GM21576 (cell line): ENCODE measurements around the gene GP1BB.
"Not testable (repeated sequence)": the region's sequence is repeated elsewhere in the genome, so short reads cannot be mapped to it uniquely, and the experiment has no call there.

Experiments
- ATAC-seq: cut with Tn5 transposase; IDR thresholded peaks from one replicate; pipeline ENCODE4 v1.9.1; 2021; ENCODE audit warnings: mild to moderate bottlenecking, moderate library complexity; ENCODE audit not compliant: unreplicated experiment

GP1BB gene

DNA sequence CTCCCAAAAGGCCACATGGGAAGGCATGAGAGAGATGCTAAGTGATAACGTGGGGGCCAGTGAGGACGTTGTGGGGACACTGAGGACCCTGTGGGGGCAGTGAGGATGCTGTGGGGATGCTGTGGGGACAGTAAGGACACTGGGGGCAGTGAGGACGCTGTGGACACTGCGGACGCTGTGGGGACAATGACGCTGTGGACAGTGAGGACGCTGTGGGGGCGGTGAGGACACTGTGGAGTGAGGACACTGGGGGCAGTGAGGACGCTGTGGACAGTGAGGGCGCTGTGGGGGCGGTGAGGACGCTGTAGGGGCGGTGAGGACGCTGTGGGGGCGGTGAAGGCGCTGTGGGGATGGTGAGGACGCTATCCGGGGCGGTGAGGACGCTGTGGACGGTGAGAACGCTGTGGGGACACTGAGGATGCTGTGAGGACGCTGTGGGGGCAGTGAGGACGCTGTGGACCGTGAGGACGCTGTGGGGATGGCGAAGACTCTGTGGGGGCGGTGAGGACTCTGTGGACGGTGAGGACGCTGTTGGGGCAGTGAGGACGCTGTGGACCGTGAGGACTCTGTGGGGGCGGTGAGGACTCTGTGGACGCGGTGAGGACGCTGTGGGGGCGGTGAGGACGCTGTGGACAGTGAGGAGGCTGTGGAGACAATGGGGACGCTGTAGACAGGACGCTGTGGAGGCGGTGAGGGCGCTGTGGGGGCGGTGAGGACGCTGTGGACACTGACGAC lies 1.8 kb downstream of the GP1BB start:
- no peak for ATAC-seq

DNA sequence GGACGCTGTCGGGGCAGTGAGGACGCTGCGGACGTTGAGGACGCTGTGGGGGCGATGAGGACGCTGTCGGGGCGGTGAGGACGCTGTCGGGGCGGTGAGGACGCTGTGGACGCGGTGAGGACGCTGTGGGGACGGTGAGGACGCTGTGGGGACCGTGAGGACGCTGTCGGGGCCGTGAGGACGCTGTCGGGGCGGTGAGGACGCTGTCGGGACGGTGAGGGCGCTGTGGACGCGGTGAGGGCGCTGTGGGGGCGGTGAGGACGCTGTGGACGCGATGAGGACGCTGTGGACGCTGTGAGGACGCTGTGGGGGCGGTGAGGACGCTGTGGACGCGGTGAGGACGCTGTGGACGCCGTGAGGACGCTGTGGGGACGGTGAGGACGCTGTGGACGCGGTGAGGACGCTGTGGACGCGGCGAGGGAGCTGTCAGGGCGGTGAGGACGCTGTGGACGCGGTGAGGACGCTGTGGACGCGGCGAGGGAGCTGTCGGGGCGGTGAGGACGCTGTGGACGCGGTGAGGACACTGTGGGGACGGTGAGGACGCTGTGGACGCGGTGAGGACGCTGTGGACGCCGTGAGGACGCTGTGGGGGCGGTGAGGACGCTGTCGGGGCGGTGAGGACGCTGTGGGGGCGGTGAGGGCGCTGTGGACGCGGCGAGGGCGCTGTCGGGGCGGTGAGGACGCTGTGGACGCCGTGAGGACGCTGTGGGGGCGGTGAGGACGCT lies 2.9 kb downstream of the GP1BB start:
- not testable (repeated sequence) for ATAC-seq

DNA sequence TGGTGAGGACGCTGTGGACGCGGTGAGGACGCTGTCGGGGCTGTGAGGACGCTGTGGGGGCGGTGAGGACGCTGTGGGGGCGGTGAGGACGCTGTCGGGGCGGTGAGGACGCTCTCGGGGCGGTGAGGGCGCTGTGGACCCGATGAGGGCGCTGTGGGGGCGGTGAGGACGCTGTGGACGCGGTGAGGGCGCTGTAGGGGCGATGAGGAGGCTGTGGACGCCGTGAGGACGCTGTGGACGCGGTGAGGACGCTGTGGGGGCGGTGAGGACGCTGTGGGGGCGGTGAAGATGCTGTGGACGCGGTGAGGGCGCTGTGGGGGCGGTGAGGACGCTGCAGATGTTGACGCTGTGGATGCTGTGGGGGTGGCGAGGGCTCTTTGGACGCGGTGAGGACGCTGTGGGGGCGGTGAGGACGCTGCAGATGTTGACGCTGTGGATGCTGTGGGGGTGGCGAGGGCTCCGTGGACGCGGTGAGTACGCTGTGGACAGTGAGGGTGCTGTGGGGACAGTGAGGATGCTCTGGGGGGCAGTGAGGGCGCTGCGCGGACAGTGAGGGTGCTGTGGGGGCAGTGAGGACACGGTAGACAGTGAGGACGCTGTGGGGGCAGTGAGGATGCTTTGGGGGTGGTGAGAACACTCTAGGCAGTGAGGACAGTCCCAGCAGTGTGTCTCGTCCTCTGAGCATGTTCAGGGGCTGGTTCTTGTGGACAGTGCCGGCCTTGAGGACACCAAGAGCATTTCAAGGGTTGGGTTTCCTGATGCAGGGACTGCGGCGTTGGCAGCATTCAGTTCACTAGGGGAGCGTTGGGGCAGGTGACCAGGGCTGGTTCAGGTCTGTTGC lies 4.2 kb downstream of the GP1BB start:
- ATAC-seq, result no peak

DNA sequence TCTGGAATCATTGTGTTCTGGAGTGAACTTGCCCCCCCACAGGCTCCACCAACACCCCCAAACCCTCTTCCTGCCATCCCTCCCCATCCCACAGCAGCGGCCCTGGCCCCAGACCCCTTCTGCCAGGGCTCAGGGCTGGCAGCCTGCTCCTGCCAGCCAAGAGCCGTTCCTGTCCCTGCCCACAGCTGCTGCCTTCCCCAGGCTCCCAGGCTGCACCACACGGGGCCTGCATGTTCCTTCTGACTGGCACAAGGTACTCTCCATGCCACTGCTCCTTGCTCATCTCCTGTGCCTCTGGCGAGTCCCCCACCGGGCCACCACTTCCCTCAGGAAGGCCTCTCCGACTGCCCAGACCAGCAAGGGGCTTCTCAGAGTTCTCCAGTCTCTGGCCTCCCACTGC lies 4.9 kb downstream of the GP1BB start:
- no peak for ATAC-seq

DNA sequence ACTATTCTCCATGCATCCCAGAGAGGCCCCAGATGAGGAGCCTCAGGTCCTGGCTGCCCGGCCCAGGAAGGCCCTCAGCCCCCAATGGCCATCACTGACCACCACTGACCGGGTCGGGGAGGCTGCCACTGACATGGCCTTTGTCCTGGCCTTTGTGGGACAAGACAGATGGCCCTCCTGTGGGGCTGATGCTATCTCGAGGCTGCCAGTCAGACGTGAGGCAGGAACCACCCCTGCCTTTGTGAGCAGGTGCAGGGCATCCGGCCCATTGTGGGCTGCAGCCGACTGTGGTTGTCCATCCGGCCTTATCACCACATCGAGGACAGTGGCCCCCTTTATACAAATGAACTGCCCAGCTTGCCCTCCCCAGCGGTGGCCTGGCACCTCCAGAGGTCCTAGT lies 5.5 kb downstream of the GP1BB start:
- no peak for ATAC-seq

DNA sequence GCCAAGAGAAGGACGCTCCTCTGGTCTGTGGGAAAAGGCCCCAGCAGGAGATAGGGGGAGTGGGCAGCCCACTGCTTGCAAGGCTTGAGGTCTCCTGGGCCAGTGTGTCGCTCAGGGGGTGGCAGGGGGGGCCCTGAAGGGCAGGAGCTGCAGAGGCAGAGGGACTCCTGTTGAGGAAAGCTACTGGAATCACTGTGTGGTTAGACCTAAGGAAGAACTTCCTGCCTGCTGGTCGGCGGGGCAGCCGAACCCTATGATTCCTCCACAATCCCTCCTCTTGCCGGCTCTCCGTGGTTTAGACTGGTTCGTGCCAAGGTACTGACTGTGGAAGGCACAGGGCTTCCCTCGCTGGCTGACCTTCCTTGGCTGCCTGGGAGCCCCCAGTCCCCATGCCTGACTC lies 6.2 kb downstream of the GP1BB start:
- no peak for ATAC-seq

DNA sequence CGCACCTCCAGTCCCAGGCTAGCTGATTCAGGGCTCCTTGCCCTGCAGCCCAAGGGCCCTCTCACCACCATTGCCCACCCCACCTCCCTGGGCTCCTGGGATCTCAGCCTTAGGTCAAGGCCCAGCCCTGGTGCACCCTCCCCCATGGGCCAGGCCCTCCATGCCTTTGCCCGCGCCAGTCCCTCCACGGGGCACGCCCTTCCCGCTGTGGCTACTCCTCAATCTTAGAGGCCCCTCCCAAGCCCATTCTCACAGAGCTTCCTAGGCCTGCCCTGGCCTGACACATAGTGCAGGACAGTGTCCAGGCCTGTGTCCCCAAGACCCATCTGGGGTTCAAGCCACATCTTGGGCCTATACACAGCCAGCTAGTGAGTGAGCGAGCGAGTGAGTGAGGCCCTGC lies 6.9 kb downstream of the GP1BB start:
- ATAC-seq, result no peak

DNA sequence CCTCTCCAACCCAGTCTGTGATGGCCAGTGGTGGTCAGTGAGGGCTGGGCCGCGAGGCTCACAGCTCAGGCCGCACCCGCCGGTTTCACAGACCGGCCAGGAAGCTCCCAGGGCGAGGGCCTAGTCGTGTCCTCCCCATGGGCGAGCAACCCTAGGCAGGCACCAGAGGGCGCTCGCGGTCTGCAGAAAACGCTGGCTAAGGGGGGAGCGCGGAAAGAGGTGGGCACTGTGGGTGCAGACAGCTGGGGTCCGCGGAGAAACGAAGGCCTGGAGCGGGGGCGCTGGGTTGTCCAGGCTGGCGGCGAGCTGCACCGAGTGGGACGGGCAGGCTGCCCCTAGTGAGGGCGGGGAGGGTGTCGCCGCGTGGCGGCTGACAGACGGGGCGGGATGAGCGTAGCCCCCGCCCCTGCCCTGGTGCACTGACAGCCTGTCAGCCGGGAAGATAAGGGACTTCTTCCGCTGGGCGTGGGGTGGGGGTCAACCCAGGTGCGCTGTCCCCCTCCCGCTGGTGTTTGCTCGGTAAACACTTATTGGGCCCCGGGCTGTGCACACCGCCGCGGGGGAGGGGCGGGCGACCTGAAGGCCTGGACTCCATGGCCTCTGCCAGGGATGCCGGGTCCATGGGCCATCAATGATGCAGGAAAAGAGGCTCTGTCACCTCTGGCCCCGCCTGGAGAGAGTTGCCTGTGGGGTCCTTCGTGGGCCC lies 7.5 kb downstream of the GP1BB start:
- no peak for ATAC-seq

DNA sequence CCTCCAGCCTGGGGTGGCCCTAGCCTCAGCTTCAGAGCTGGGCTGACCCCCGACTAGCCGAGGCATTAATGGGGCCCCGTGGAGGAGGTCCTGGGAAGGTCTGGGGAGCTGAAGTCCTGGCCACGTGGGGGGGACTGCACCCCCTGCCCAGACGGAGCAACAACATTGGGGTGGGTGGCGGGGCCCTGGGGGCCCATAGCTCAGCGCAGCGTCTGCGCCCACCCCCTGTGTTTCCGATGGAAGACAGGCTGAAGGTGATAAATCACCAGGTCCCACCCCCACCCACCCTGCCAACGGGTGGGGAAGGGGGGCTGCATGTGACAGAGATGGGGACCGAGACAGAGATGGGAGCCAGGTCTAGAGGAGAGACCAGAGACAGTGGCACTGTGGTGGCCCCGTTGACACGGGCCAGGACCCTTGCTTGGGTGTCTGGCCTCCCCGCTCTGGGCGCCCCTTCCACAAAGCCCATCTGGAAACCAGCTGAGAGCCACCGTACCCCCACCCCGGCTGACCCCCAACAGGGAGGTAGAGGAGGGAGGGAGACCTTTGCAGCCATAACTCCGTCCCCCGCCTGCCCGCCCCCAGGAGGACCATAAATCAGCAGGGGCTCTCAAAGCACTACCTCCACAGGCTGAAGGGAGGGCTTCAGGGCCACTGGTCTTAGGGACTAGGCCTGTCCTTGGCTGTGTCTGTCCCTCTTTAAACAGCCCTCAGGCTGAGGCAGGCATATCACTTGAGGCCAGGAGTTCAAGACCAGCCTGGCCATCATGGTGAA lies 8.2 kb downstream of the GP1BB start:
- ATAC-seq, result no peak

DNA sequence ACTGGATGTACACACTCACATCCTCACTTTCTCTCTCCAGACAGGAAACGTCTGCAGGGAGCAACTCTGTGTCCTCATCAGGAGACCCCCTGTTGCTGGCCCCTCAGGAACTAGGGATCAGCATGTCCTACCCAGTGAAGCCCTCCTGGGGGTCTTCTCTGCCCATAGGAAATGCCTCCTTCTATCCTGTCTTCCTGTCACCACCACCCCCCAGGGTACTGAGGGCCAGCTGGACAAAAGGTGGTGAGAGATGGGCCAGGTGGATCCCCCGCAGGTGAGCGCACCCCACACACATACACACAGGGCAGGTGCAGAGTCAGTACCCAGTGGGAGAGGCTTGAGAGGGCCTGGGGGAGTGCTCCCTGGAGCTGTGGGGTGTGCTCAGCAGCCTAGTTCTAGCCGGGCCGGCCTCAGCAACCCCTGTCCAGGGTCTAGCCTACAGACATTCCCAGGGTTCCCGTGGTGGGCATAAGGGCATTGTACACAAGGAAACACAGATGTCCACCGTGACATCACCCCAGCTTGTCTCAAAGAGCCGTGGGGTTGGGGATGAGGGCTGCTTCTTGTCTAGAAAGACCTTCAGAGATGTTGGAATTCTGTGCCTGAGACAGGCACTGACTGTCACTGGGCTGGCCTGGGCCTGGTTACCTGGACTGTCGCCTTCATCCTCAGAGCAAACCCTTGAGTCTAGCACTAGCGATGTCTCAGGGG lies 9.2 kb downstream of the GP1BB start:
- ATAC-seq, result no peak

DNA sequence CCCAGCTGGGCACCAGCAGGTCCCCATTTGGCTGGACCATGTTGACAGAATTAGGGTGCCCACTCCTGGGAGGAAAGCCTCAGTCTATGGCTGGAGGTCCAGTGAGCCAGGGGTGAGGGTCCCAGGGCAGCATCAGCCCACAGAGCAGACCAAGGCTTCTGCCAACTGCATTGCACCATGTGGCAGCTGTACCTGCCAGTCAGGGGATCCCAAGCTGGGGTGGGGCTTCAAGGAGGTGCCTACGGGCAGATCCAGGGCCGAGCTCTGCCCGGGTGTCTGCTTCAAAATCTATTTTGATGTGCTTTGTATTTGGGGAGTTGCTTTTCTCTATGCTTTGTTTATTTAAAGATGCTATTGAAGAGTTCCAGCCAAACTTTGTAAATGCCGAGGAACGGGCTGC lies 10.4 kb downstream of the GP1BB start:
- no peak for ATAC-seq

DNA sequence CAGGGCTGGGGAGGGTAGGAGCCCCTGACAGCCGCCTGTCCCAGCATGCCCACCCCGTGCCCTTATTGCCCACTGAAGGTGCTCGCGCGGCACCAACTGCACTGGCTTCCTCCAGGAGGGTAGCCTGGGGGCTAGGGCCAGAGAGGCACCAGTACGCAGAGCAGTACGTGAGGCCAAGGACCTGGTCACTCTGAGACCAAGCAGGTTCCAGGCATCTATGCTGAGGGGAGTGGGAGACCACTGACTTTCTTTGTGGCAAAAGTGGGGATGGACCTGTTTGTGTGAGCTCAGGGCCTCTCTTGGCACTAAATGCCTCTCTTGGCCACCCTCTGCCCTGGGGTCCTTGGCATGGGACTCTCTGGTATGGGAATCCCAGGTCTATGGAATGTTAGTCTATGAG lies 10.8 kb downstream of the GP1BB start:
- no peak for ATAC-seq

DNA sequence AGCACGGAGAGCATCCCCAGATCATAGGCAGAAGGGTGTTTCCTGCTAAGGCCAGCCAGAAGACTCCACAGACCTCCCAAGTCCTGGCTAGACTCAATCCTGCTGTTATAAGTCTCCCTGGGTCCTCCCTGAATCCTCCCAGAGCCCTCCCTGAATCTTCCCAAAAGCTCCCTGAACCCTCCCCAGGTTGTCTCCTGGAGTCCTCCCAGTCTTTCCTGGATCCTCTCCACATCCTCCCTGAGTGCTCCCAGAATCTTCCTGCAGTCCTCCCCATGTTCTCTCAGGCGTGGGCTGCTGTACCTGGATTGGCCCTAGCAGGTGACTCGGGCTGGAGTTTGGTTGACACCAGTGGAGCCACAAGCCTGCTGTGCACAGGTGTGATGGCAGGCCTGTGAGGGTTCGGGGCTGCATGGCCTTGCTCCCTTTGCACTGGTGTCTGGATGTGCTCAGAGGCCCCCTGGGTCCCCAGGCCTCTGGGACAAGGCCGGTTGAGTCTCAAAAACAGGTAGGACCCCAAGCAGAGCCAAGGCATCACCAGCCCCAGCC lies 11.6 kb downstream of the GP1BB start:
- ATAC-seq, result no peak

DNA sequence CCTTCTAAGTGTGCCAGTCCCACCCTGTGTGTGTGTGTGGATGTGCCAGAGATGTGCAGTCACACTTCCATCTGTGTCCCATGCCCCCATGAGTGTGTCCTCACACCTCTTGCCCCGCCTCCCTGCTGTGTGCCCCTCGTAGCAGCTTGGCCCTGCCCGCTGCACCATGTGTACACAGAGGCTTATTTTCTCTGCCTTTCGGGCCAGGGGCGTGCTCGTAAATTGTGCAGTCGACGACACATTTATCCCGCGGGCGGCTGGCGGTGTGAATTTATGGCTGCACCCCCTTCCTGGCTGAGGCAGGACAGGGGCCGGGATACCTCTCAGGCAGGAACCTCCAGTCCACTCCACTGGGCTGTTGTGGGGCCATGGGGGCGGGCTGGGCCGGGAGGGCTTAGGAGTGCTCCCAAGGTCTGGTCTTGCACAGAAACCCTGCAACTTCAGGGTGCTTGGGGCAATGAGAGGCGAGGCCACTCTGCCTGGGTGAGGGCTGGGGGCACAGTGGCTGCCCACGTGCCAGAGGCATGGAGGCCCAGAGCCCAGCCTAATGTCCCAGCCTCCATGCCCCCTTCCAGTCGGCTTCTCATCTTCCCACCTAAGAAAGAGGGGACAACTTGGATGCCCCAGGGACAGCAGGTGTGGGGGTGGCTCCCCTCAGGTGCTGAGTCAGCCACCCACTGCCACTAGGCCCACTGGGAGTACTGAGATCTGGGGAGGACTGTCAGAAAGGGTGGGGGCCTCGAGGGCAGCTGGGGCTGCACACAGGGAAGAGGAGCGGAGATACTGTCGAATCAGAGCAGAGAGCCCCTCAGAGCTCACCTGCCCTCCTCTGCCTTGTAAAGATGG lies 12.5 kb downstream of the GP1BB start:
- ATAC-seq, result no peak

DNA sequence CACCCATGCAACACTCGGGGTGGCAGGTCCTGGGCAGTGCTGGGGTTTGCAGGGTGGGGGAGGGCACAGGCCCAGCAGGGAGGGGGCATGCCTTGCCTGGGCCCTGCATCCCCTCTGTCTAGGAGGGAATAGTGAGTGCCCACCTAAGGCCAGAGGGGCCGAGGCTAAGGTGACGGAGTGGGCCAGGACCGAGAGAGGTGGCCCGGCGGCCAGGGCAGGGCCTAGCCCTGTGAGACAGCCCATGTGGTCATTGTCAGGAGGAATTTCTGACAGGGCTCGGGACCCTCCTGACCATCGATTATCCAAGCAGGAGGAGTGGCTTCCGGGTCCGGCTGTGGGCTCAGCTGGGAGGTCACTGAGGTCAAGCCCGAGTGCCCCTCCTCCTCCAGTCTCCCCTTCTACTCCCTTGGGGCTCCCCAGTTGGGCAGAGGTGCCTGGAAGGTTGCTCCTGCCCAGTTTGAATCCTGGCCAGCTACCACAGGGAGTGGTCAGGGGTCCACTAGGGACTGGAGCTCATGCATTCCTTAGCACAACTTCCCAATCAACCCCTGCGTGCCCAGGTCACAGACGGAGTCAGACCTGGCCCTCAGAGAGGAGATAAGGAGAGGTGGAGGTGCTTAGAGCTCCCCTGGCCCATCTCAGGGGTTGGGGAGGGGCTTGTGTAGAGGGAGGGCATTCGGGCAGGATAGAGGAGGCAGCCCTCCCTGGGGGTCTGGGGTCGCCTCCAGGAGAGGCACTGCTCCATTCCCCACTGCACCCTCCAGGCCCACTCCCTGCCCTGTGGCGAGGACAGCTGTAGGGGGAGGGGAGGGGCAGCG lies 14.7 kb downstream of the GP1BB start:
- no peak for ATAC-seq

DNA sequence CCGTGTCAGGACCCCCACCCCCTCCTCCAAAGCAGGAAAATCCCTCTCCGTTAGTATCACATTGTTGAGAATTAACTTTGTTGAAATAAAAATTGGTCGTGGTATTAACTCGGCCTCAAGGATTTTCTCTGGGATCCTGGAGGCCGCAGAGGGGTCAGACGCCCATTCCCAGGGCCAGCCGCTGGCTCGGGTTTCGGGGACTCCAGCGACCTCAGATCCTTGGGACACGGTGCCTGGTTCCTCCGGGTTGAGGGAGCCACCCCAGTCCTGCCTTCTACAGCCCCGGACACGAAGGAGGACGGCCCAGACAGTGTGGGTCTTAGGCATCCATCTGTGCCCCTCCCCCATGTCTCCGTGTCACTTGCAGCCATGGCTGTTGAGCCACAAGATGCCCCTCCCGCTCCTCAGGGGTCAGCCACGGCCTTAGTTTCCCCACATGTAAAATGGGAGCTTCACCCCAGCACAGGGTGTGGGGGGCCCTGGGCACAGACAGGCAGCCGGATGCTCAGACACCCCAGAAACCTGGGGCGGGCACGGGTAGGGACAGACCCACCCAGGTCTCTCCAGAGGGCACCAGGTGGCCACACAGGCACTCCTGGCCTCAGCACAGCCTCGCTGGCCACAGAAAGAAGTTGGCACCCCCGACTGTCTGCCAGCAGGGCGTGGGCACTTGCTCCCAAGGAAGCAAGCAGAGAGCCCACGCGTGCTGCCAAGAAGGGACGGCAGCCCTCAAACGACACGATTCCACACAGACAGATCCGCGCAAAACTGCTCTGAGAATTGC lies 15.5 kb downstream of the GP1BB start:
- no peak for ATAC-seq

DNA sequence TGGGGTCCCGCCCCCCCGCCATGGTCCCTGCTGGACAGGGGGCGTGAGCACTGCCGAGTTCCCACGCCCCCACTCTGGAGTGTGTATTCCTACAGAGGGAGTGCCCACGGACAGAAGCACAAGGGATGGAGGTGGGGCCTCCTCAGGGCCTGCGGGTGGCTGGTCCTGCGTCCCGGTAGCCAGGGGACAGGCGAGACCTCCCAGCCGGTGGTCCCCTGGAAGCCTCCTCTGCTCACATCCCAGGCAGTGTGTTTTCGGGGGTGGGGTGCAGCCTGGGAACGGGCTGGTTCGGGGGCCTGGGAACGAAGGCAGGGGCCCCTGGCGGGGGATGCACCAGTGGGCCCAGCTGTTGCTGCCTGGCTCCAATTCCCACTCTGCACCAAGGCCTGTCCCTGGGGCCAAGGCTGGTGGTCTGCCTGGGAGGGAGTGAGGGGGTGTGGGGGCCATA lies 16.1 kb downstream of the GP1BB start:
- no peak for ATAC-seq
